SH-SY5Y (cell line): Measurements from ENCODE around the gene DCK.

Experiments
- GATA2 ChIP-seq: IDR thresholded peaks from 2 replicates; pipeline ENCODE4 v1.6.1; 2011; ENCODE audit warnings: mild to moderate bottlenecking, low read depth, low read length
- GATA3 ChIP-seq: IDR thresholded peaks from 2 replicates; pipeline ENCODE4 v1.6.1; 2011; ENCODE audit warnings: low read depth, mild to moderate bottlenecking, low read length, moderate library complexity

DCK gene

GRCh38 chr4:70993181-70994068 lies at the start of gene DCK:
DCK (plus strand) TSS chr4:70993649; CDS start chr4:70993836, 187 bp downstream.
- TF ChIP-seq GATA3, result no peak
- TF ChIP-seq GATA2, result no peak; the same call in 1 of the 2 replicates

- TF ChIP-seq GATA3, result no peak
- TF ChIP-seq GATA2, result no peak
Observed at GRCh38 chr4:70945046-70945445, 48.4 kb upstream of the DCK start.

DNA sequence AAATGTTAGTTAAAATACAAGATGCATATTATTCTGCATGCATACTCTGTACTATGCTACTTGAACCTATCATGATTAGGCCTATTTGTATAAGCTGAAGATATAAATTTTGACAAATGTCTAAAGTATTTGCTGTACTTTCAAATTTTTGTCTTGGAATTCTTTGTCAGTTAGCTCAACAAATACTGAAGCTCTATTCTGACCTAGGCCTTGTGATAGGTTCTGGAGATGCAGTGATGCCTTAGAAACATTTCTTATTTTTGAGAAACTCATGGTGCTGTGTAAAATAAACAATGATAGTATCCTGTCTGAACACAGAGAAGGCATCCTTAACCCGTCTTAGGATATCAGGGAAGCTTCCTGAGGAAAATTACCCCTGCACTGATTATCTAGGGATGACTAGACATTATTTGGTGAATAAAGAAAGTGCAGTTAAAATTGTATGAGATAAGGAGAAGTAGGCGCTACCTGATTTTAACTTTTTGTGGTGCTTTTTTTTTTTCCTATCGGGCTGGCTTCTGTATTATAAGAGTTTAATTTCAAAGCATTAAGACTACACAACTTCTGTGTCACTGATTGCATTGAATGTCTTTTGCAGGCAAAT lies 47.9 kb upstream of the DCK start:
- TF ChIP-seq GATA2 (no peak), GATA3 (no peak)

DNA sequence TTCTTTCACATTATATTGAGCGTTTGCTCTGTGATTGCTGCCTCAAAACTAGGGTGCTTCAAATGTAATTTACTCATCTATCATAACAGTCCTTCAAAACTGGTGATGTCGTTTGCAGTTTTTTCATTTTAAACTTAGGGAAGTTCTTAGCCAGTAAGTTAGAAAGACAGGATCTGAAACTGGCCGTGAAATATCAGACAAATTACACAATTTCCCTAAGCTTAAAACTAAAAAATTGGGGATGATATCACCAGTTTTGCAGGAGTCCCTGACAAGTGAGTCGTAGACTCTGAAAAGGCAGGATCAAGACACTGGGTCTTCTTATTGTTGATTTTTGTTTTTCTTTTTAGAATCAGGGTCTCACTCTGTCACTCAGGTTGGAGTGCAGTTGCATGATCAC lies 46.5 kb upstream of the DCK start:
- TF ChIP-seq GATA2 (no peak), GATA3 (no peak)

GRCh38 chr4:70948665-70949260 lies 44.7 kb upstream of the DCK start:
- no peak for TF ChIP-seq GATA2
- TF ChIP-seq GATA3, result no peak

DNA sequence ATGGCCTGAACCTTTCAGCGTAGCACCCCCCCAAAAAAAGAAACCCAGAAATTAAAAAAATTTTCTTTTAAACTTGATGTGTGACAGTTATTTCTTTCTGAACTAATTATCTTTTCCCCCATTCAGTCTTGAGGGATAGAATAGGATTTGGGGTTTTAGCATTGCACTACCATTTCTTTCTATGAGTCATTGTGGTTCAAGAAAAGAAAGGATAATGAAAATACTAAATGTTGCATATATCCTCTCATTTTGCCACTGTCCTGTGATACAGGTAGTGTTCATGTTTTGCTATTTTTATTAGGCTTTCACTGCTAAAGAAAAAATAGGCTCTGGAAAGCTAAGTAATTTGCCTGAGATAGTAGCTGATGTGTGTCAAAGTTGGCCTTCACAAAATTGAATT lies 39.4 kb upstream of the DCK start:
- TF ChIP-seq GATA3, result no peak
- TF ChIP-seq GATA2, result no peak

DNA sequence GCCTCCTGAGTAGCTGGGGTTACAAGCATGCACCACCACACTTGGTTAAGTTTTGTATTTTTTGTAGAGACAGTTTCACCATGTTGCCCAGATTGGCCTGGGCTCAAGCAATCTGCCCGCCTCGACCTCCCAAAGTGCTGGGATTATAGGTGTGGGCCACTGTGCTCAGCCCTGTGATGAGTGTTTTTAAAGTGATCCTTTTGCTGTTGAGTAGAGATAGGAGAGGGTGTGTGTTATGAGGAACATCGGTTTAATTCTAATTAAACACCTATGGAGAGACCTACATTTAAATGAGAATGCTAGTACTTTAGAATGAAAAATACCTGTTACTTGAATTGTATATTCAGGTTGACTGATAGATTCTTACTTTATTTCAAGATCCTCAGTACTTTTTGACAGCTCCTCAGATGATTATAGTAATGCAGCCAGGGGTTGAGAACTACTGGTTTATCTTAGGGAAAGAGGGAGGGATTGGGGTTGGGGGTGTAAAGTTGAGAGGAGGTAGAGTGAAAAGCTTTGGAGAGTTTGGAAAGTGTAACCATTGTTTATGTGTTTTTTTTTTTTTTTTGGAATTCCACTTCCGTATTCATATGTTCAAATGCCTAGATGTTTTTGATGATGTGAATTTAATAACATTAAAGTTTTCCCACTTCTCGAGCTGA lies 36.8 kb upstream of the DCK start:
- TF ChIP-seq GATA3, result no peak
- TF ChIP-seq GATA2, result no peak

- no peak for TF ChIP-seq GATA3
- no peak for TF ChIP-seq GATA2
Observed at GRCh38 chr4:70958681-70959080, 34.8 kb upstream of the DCK start.

GRCh38 chr4:70969076-70969475 lies 24.4 kb upstream of the DCK start:
- no peak for TF ChIP-seq GATA2
- no peak for TF ChIP-seq GATA3

GRCh38 chr4:70976252-70976651 lies 17.2 kb upstream of the DCK start:
- TF ChIP-seq GATA3 (no peak), GATA2 (no peak)

GRCh38 chr4:70979445-70980008 lies 13.9 kb upstream of the DCK start:
- TF ChIP-seq GATA3 (no peak), GATA2 (no peak)

DNA sequence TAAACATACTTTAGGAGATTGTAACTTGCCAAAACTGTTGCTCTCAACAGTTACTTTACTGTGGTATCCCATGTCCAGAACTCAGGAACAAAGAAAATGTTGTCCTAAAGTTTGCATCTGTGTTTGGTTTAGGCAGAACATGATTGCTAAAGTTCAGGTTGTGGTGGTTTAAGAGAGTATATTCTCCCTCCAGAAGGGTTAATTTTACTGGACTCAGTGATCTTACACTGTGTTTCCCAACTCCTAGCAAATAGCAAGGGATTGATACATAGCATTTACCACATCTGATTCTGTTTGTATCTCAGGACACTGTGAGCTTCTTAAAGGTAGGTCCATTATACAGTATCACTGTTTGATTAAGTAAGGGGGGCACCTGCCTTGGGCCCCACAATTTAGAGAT lies 13.3 kb upstream of the DCK start:
- TF ChIP-seq GATA3 (no peak), GATA2 (no peak)

- TF ChIP-seq GATA2 (no peak), GATA3 (no peak)
Observed at GRCh38 chr4:70984106-70984505, 9.3 kb upstream of the DCK start.

- TF ChIP-seq GATA3 (no peak), GATA2 (no peak)
Observed at GRCh38 chr4:70984589-70984988, 8.9 kb upstream of the DCK start.

DNA sequence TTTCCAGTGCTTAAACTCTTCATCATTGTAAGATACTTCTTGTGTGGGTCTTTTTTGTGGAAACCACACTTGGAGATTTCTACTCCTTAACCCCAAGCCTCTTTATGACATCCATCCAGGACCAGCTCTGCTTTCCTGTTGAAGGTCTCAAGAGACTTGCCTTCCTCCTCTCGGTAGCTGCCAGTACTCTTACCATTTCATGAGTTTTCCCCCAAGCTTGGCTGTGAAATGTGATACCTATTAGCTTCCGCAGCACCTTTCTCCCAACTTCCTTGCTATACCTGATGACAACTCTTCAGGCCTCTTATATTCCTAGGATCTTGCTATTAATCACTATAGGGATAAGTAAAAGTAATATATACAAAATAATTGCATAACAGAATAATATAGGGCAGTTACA lies 1.9 kb upstream of the DCK start:
- no peak for TF ChIP-seq GATA3
- TF ChIP-seq GATA2, result no peak
